Measurements from ENCODE around the gene RALGPS2.
A peak's percentile ranks its signal among the peaks of the same experiment; 100 is the strongest.

The RALGPS2 gene

DNA sequence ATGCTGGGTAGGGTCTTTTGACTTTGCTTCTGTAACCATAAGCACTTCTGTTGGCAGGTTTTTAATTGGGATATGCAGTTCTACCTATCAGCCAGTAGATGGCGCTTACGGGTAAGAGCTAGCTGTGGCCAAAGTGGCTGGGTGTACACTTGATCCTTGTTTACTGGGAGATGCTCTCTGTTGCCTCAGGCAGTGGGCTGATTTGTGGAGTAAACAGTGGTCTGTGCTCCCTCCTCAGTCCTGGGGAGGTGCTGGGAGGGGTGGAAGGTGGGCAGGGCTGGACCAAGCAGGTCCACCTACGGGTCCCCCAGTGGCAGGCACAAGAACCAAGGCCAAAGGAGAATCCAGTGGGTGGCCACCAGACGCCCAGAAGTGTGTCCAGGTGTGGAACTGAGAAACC is 43.4 kb downstream of the RALGPS2 start:
- TF ChIP-seq, protein P1, sequence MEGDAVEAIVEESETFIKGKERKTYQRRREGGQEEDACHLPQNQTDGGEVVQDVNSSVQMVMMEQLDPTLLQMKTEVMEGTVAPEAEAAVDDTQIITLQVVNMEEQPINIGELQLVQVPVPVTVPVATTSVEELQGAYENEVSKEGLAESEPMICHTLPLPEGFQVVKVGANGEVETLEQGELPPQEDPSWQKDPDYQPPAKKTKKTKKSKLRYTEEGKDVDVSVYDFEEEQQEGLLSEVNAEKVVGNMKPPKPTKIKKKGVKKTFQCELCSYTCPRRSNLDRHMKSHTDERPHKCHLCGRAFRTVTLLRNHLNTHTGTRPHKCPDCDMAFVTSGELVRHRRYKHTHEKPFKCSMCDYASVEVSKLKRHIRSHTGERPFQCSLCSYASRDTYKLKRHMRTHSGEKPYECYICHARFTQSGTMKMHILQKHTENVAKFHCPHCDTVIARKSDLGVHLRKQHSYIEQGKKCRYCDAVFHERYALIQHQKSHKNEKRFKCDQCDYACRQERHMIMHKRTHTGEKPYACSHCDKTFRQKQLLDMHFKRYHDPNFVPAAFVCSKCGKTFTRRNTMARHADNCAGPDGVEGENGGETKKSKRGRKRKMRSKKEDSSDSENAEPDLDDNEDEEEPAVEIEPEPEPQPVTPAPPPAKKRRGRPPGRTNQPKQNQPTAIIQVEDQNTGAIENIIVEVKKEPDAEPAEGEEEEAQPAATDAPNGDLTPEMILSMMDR (conservative IDR thresholded peaks at IDR 0.05; ENCODE audit: control insufficient read depth, insufficient read depth, low read depth, low read length): peak; percentile 87
- DNase-seq (ENCODE audit: low read depth): peak; percentile 53

DNA sequence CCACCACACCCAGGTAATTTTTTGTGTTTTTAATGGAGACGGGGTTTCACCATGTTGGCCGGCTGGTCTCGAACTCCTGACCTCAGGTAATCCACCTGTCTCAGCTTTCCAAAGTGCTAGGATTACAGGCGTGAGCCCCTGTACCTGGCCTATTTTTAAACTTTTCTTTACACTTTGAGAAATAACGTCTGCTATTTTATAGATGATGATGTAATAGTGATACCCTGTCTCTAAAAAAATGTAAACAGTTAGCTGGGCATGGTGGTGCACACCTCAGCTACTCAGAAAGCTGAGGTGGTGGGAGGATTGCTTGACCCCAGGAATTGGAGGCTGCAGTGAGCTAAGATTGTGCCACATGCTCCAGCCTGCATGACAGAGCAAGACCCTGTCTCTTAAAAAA is 47.9 kb downstream of the RALGPS2 start:
- no peak for DNase-seq (ENCODE audit: low read depth)
- TF ChIP-seq, protein P1 (conservative IDR thresholded peaks at IDR 0.05; ENCODE audit: control insufficient read depth, insufficient read depth, low read depth, low read length): no peak
- H3K4me3 ChIP-seq (ENCODE audit: control insufficient read depth, low read depth, low read length): no peak overlapping the region

More for the DNA sequence above, 43.4 kb downstream of the RALGPS2 start:
- H3K4me3 ChIP-seq (ENCODE audit: control insufficient read depth, low read depth, low read length): no peak overlapping the region

DNA sequence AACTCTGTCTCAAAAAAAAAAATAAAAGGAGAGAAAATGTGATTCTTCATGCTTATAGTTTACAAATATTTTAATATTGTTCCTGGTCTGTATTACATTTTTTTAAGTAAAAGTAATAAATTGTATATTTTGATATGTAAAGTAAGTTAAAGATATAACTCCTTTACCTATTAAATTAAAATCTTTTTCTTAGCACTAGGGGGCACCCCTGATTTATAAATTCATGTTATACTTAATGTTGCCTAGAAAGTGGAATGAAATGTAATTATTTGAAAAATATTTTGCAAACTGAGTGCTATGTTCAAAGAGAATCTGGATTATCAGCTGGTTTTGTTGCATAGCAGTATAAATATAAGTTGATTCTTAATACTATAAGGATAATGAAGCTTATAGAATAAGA is 49.2 kb downstream of the RALGPS2 start:
- TF ChIP-seq, protein P1 (conservative IDR thresholded peaks at IDR 0.05; ENCODE audit: control insufficient read depth, insufficient read depth, low read depth, low read length): peak; percentile 13
- peak; percentile 42 for DNase-seq (ENCODE audit: low read depth)
- no peak overlapping the region for H3K4me3 ChIP-seq (ENCODE audit: control insufficient read depth, low read depth, low read length)

DNA sequence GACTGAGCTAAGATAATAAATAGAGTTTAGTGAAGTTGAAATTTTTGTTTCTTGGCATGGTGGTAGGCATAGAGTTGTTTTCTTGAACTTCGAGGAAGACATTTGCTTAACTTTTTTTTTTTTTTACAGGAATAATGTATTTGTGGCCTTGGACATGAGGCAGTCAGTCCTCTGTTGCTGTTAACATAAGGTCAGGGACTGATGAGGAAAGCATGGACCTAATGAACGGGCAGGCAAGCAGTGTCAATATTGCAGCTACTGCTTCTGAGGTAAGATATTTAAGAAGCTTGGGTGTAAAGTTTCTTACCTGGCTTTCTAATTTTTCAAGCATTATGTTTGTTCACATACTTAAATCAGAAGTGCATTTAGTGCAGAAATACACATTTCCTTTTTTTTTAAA is 51.5 kb downstream of the RALGPS2 start:
- H3K4me3 ChIP-seq (ENCODE audit: control insufficient read depth, low read depth, low read length): no peak overlapping the region
- no peak for DNase-seq (ENCODE audit: low read depth)
- TF ChIP-seq, protein P1 (conservative IDR thresholded peaks at IDR 0.05; ENCODE audit: control insufficient read depth, insufficient read depth, low read depth, low read length): no peak

DNA sequence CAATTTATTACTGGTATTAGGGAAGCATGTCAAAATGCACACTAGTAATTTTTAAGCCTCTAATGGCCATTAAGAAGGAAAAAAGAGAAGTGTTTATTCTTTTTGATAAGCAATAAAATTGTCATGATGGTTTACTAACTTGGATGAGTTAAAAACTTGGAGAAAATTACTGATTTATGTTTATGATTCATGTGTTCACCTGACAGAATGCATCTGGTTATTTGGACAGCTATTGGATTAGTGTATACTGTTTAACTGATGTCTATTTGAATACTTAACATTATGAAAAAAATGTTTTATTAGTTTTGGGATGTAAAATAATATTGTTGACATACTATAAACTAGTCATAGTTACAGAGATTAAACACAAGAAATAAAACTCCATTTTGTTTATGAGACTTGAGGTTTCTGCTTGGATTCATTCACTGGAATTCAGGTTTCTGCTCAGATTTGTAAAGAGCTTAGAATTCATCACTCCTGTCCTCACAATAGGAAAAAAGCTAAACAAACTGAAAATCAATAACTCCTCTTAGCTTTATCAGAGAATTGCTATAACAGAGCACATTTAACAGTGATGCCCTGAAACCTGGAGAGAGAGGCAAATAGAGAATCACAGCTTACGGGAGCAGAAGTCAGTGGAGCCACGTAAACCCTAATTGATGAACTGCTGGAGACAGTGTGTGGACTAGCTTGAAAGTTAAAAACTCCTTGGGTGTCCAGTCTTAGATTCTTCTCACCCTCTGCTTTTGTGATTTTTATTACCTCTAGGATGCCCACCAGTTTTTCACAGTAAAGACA is 56.7 kb downstream of the RALGPS2 start:
- TF ChIP-seq, protein P1 (conservative IDR thresholded peaks at IDR 0.05; ENCODE audit: control insufficient read depth, insufficient read depth, low read depth, low read length): no peak
- no peak for DNase-seq (ENCODE audit: low read depth)
- no peak overlapping the region for H3K4me3 ChIP-seq (ENCODE audit: control insufficient read depth, low read depth, low read length)

DNA sequence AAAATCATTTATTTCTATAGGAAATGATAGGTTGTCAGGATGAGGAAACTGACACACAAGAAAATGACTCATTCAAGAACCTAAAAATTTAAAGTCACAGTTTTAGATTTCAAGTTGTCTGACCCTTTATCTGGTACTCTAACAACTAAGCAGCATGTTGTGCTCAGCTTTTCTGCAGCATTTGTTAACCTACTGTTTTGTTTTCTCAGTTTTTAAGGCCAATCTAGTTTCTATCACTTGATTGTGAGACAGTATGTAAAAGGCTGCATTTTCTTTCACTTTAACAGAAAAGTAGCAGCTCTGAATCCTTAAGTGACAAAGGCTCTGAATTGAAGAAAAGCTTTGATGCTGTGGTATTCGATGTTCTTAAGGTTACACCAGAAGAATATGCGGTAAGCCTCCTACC is 59.1 kb downstream of the RALGPS2 start:
- TF ChIP-seq, protein P1 (conservative IDR thresholded peaks at IDR 0.05; ENCODE audit: control insufficient read depth, insufficient read depth, low read depth, low read length): no peak
- DNase-seq (ENCODE audit: low read depth): peak; percentile 3
- no peak overlapping the region for H3K4me3 ChIP-seq (ENCODE audit: control insufficient read depth, low read depth, low read length)
